GM19193 (cell line): Measurements from ENCODE around the gene GALNT17.

Source experiments
- POLR2A ChIP-seq: IDR thresholded peaks from 4 replicates; pipeline ENCODE4 v1.6.1; 2011; ENCODE audit not compliant: insufficient read depth, insufficient read length; ENCODE audit errors: extremely low read depth

Gene GALNT17

DNA sequence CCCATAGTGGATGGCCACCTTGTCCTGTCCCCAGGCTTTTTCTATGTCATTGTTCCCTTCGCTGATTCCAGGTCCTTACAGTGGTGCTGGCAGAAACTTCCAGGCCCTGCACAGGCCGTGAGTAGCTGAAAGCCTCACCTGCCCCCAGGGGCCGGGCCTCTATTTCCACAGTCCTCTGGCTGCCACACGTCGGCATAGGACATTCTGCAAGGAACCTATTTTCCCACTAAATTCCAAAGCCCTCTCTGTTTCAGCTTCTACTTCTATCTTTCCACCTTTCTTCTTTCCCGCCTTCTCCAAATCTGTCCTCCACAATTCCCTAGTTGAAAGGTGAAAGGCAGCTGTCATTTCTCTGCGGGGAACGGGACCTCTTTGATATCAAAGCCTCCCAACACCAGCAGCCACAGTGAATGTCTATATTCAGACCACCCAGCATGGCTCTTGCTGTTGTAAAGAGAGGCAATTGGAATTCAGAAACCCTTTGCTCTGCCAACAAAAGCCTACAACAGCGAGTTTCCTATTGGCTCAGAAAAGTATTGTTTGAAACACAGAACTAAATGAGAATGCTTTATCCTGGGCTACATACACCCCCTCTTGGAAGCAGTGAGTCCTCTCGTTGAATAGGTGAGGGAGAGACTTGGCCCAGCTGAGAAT, 607.7 kb downstream of the GALNT17 start:
- TF ChIP-seq POLR2A = no peak

GRCh38 chr7:71740174-71740560, 608.2 kb downstream of the GALNT17 start:
- TF ChIP-seq POLR2A = no peak

DNA sequence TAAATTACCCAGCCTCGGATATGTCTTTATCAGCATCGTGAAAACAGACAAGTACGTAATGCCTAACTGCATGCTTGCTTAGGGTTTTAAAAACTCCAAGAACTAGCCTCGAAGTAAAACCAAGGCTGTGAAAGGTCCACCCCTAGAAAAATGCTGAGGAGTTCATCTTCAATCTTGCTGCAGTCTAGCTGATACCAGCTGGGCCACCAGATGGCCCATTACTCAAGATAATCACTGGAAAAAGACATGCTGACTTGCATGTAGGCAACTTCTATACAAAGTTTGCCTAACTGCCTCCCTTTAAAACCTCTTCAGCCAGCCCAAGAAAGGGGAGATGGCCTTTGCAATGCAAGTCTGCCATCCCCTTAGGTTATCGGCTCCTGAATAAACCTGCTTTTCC, 614.1 kb downstream of the GALNT17 start:
- no peak for TF ChIP-seq POLR2A

DNA sequence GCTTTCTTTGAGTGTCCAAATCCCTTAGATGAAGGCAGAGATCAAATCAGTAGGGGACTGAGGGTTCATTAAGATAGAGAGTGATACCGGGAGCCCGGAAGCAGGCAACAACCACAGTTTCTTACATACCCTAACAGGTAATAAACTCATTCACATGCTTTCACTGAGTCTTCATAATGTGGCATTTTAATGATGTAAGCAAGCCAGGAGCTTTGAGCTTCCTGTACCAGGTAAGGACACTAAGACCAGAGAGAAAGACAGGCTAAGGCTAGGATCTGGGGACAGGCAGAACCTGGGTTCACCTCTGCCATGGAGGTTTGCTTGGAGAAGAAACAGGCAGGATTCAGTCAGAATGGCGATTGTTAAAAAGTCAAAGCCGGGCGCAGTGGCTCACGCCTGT, 618.3 kb downstream of the GALNT17 start:
- no peak for TF ChIP-seq POLR2A

GRCh38 chr7:71752171-71752935, 620.4 kb downstream of the GALNT17 start:
- TF ChIP-seq POLR2A = no peak

DNA sequence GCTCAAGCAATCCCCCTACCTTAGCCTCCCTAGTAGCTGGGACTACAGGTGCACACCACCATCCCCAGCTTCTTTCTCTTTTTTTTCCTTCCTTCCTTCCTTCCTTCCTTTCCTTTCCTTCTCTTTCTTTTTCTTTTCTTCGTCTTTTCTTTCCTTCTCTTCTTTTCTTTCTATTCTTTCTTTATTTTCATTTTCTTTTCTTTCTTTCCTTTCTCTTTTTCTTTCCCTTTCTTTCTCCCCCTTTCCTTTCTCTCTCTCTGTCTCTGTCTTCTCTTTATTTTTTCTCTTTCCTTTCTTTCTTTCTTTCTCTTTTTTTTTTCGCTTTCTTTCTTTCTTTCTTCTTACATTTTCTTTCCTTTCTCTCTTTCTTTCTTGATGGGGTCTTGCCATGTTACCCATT, 621.3 kb downstream of the GALNT17 start:
- TF ChIP-seq POLR2A = no peak

- no peak for TF ChIP-seq POLR2A
Observed at GRCh38 chr7:71753956-71754664, 622.2 kb downstream of the GALNT17 start.

- no peak for TF ChIP-seq POLR2A
Observed at GRCh38 chr7:71754828-71755227, 622.9 kb downstream of the GALNT17 start.

DNA sequence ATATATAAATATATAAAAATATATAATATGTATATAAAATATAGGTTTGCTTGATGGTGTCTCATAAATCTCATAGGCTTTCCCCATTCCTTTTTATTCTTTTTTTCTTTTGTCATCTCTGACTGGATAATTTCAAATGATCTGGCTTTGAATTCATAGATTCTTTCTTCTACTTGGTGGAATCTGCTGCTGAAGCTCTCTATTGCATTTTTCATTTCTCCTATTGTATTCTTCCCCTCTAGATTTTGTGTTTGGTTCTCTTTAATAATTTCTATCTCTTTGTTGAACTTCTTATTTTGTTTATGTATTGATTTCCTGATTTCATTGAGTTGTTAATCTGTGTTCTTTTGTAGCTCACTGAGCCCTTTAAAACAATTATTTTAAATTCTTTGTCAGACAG, 629.4 kb downstream of the GALNT17 start:
- TF ChIP-seq POLR2A = no peak
